ENCODE results near the gene CCT7. TPM values are rescaled to one million over a fixed set of nuclear protein-coding genes. Genes with fewer than 3 reads are reported as not detected.
"Not testable (repeated sequence)": the region's sequence is repeated elsewhere in the genome, so short reads cannot be mapped to it uniquely, and the experiment has no call there.

CCT7 gene
- total RNA-seq, 1 donor from 2014 or later, result 192 TPM

- DNase-seq, result no peak
These were observed 22.0 kb downstream of the CCT7 start for GRCh38 chr2:73255907-73256617.

GRCh38 chr2:73256618-73256922 is 22.5 kb downstream of the CCT7 start:
- no peak for DNase-seq

GRCh38 chr2:73257021-73257420 is 22.9 kb downstream of the CCT7 start:
- DNase-seq, result no peak

GRCh38 chr2:73257425-73258125 is 23.5 kb downstream of the CCT7 start:
- no peak for DNase-seq

GRCh38 chr2:73258186-73258912 is 24.2 kb downstream of the CCT7 start:
- no peak for DNase-seq

- no peak for DNase-seq
These were observed 24.8 kb downstream of the CCT7 start for GRCh38 chr2:73258913-73259215.

- no peak for DNase-seq
These were observed 25.2 kb downstream of the CCT7 start for GRCh38 chr2:73259276-73259675.

GRCh38 chr2:73259704-73260337 is 25.7 kb downstream of the CCT7 start:
- DNase-seq, result no peak

GRCh38 chr2:73260338-73260984 is 26.4 kb downstream of the CCT7 start:
- peak; percentile 32 for DNase-seq

GRCh38 chr2:73262108-73262651 is 28.1 kb downstream of the CCT7 start:
- no peak for DNase-seq

- DNase-seq, result not testable (repeated sequence)
These were observed 28.8 kb downstream of the CCT7 start for GRCh38 chr2:73262691-73263429.

GRCh38 chr2:73263540-73264331 is 29.6 kb downstream of the CCT7 start:
- DNase-seq, result no peak

- no peak for DNase-seq
These were observed 30.2 kb downstream of the CCT7 start for GRCh38 chr2:73264332-73264606.

- no peak for DNase-seq
These were observed 30.7 kb downstream of the CCT7 start for GRCh38 chr2:73264783-73265182.

- no peak for DNase-seq
These were observed 31.4 kb downstream of the CCT7 start for GRCh38 chr2:73265298-73266060.

GRCh38 chr2:73266061-73266901 is 32.2 kb downstream of the CCT7 start:
- peak; percentile 10 for DNase-seq

- no peak for DNase-seq
These were observed 32.9 kb downstream of the CCT7 start for GRCh38 chr2:73267008-73267407.

GRCh38 chr2:73268366-73268829 is 34.3 kb downstream of the CCT7 start:
- DNase-seq, result no peak
